Measurements from ENCODE around the gene HFM1. TPM values are rescaled to one million over a fixed set of nuclear protein-coding genes. Genes with fewer than 3 reads are reported as not detected.
"Not testable (repeated sequence)": the region's sequence is repeated elsewhere in the genome, so short reads cannot be mapped to it uniquely, and the experiment has no call there.

The HFM1 gene
- not detected in 2 replicates for total RNA-seq (2014; rRNA removed; shearing (Covaris generic))

- peak; percentile 15 for DNase-seq (ENCODE audit: low spot score)
Observed at GRCh38 chr1:91404151-91405012, at the start of gene HFM1. TSS of gene HFM1 (minus strand) at chr1:91404837. CDS start at chr1:91401082, 3,755 bp downstream.

- no peak for DNase-seq (ENCODE audit: low spot score)
Observed at GRCh38 chr1:91454136-91454535, 49.5 kb upstream of the HFM1 start.

GRCh38 chr1:91450260-91450659, 45.6 kb upstream of the HFM1 start:
- DNase-seq (ENCODE audit: low spot score), result no peak

GRCh38 chr1:91447782-91448181, 43.1 kb upstream of the HFM1 start:
- not testable (repeated sequence) for DNase-seq (ENCODE audit: low spot score)

GRCh38 chr1:91441980-91442379, 37.3 kb upstream of the HFM1 start:
- DNase-seq (ENCODE audit: low spot score), result not testable (repeated sequence)

GRCh38 chr1:91440847-91441246, 36.2 kb upstream of the HFM1 start:
- DNase-seq (ENCODE audit: low spot score), result no peak

- DNase-seq (ENCODE audit: low spot score), result no peak
Observed at GRCh38 chr1:91439016-91439415, 34.4 kb upstream of the HFM1 start.

- DNase-seq (ENCODE audit: low spot score), result peak; percentile 25
Observed at GRCh38 chr1:91428182-91428798, 23.7 kb upstream of the HFM1 start.

- no peak for DNase-seq (ENCODE audit: low spot score)
Observed at GRCh38 chr1:91427741-91428140, 23.1 kb upstream of the HFM1 start.

- DNase-seq (ENCODE audit: low spot score), result not testable (repeated sequence)
Observed at GRCh38 chr1:91422523-91422922, 17.9 kb upstream of the HFM1 start.

GRCh38 chr1:91412371-91412770, 7.7 kb upstream of the HFM1 start:
- no peak for DNase-seq (ENCODE audit: low spot score)

- DNase-seq (ENCODE audit: low spot score), result no peak
Observed at GRCh38 chr1:91406773-91407389, 2.2 kb upstream of the HFM1 start.

GRCh38 chr1:91402023-91402422, 2.6 kb downstream of the HFM1 start:
- DNase-seq (ENCODE audit: low spot score), result peak; percentile 6

- no peak for DNase-seq (ENCODE audit: low spot score)
Observed at GRCh38 chr1:91400133-91400725, 4.4 kb downstream of the HFM1 start.

- DNase-seq (ENCODE audit: low spot score), result no peak
Observed at GRCh38 chr1:91398291-91398690, 6.3 kb downstream of the HFM1 start.

- no peak for DNase-seq (ENCODE audit: low spot score)
Observed at GRCh38 chr1:91397605-91398004, 7.0 kb downstream of the HFM1 start.

- DNase-seq (ENCODE audit: low spot score), result no peak
Observed at GRCh38 chr1:91393042-91393441, 11.6 kb downstream of the HFM1 start.

- DNase-seq (ENCODE audit: low spot score), result no peak
Observed at GRCh38 chr1:91386109-91386508, 18.5 kb downstream of the HFM1 start.

GRCh38 chr1:91383456-91383855, 21.2 kb downstream of the HFM1 start:
- DNase-seq (ENCODE audit: low spot score), result no peak

GRCh38 chr1:91381844-91382243, 22.8 kb downstream of the HFM1 start:
- no peak for DNase-seq (ENCODE audit: low spot score)

GRCh38 chr1:91374086-91374485, 30.6 kb downstream of the HFM1 start:
- DNase-seq (ENCODE audit: low spot score), result no peak

GRCh38 chr1:91372230-91372629, 32.4 kb downstream of the HFM1 start:
- not testable (repeated sequence) for DNase-seq (ENCODE audit: low spot score)
